Naive B cell (primary cell): ENCODE measurements around the gene ADAM12. TPM values are rescaled to one million over a fixed set of nuclear protein-coding genes. Genes with fewer than 3 reads are reported as not detected.

Experiments used
- ATAC-seq, 2 donors: fragments of 150-1000 bp; cut with Tn5 transposase; 2 replicates each; pipeline ENCODE4 v1.10.0; 2021; ENCODE audit warnings: low read depth in 2 of 2, mild to moderate bottlenecking in 2 of 2, moderate library complexity in 2 of 2
- DNase-seq: peaks from one replicate; pipeline ENCODE4 v3.0.0; 2022
- H3K27ac Mint-ChIP-seq, 6 donors: one replicate each; pipeline ENCODE4 v1.8.0; 2020 to 2022; ENCODE audit warnings: mild to moderate bottlenecking in 6 of 6, mixed read lengths in 6 of 6, moderate library complexity in 5 of 6, inconsistent platforms in 2 of 6
- H3K27me3 Mint-ChIP-seq, 3 donors: one replicate each; pipeline ENCODE4 v1.8.0; 2021 to 2022; ENCODE audit warnings: mixed read lengths in 3 of 3, mild to moderate bottlenecking in 1 of 3
- H3K36me3 Mint-ChIP-seq, 2 donors: one replicate each; pipeline ENCODE4 v1.8.0; 2020 to 2022; ENCODE audit warnings: mixed read lengths in 2 of 2, inconsistent platforms in 1 of 2, mild to moderate bottlenecking in 1 of 2
- H3K4me1 Mint-ChIP-seq, 3 donors: one replicate each; pipeline ENCODE4 v1.8.0; 2020 to 2022; ENCODE audit warnings: mixed read lengths in 3 of 3, inconsistent platforms in 1 of 3, mild to moderate bottlenecking in 1 of 3, moderate library complexity in 1 of 3
- H3K4me3 Mint-ChIP-seq, 8 donors: one replicate each; pipeline ENCODE4 v1.8.0; 2020 to 2022; ENCODE audit warnings: mild to moderate bottlenecking in 8 of 8, mixed read lengths in 8 of 8, moderate library complexity in 8 of 8, inconsistent platforms in 2 of 8
- H3K9me3 Mint-ChIP-seq, 7 donors: one replicate each; pipeline ENCODE4 v1.8.0; 2020 to 2022; ENCODE audit warnings: mixed read lengths in 7 of 7, mild to moderate bottlenecking in 5 of 7, inconsistent platforms in 2 of 7, moderate library complexity in 1 of 7
- polyA plus RNA-seq, 6 donors: library from polyadenylated mRNA; unstranded; fragments of 300-500 nt; fragmentation: Illumina TruSeq; gene quantifications; one replicate each; pipeline ENCODE4 v1.2.3, GENCODE V29; 2021; ENCODE audit warnings: low read depth in 6 of 6

ADAM12 gene
- polyA plus RNA-seq, 6 donors from 2014 or later, result 0.07 to 0.08 TPM; not detected in 4

GRCh38 chr10:126127481-126128029, 260.7 kb downstream of the ADAM12 start:
- H3K9me3 Mint-ChIP-seq, result peaks cover 0 to 10% (median 0%) of the 10 kb centered on the region in 7 donors
- H3K4me1 Mint-ChIP-seq, result peaks cover 0 to 5% (median 2%) of the 10 kb centered on the region in 3 donors
- no peaks in the 10 kb centered on the region for H3K36me3 Mint-ChIP-seq
- no peak overlapping the region for H3K27ac Mint-ChIP-seq
- ATAC-seq (no peak), DNase-seq (no peak)
- no peak overlapping the region for H3K4me3 Mint-ChIP-seq
- no peaks in the 10 kb centered on the region for H3K27me3 Mint-ChIP-seq

GRCh38 chr10:126126866-126127265, 261.4 kb downstream of the ADAM12 start:
- H3K27me3 Mint-ChIP-seq, result no peaks in the 10 kb centered on the region
- no peaks in the 10 kb centered on the region for H3K36me3 Mint-ChIP-seq
- H3K9me3 Mint-ChIP-seq, result peaks cover 0 to 10% (median 0%) of the 10 kb centered on the region in 7 donors
- H3K4me1 Mint-ChIP-seq, result peaks cover 0 to 5% (median 2%) of the 10 kb centered on the region in 3 donors
- no peak overlapping the region for H3K4me3 Mint-ChIP-seq
- H3K27ac Mint-ChIP-seq, result no peak overlapping the region
- ATAC-seq, result no peak
- no peak for DNase-seq

GRCh38 chr10:126126023-126126422, 262.3 kb downstream of the ADAM12 start:
- Mint-ChIP-seq H3K4me1 (peaks cover 0 to 5% (median 2%) of the 10 kb centered on the region in 3 donors), H3K4me3 (no peak overlapping the region), H3K9me3 (peaks cover 0 to 10% (median 0%) of the 10 kb centered on the region in 7 donors), H3K27ac (no peak overlapping the region), H3K27me3 (no peaks in the 10 kb centered on the region), H3K36me3 (no peaks in the 10 kb centered on the region)
- no peak for DNase-seq
- ATAC-seq, result no peak

GRCh38 chr10:126124668-126125349, 263.5 kb downstream of the ADAM12 start:
- H3K9me3 Mint-ChIP-seq, result peaks cover 0 to 10% (median 0%) of the 10 kb centered on the region in 7 donors
- DNase-seq (no peak), ATAC-seq (no peak)
- no peaks in the 10 kb centered on the region for H3K27me3 Mint-ChIP-seq
- no peak overlapping the region for H3K27ac Mint-ChIP-seq
- peaks cover 0 to 5% (median 2%) of the 10 kb centered on the region in 3 donors for H3K4me1 Mint-ChIP-seq
- no peak overlapping the region for H3K4me3 Mint-ChIP-seq
- H3K36me3 Mint-ChIP-seq, result no peaks in the 10 kb centered on the region

GRCh38 chr10:126124046-126124445, 264.2 kb downstream of the ADAM12 start:
- Mint-ChIP-seq H3K4me1 (peaks cover 0 to 5% (median 2%) of the 10 kb centered on the region in 3 donors), H3K9me3 (peaks cover 0 to 10% (median 0%) of the 10 kb centered on the region in 7 donors), H3K4me3 (no peak overlapping the region), H3K27ac (peak overlapping the region in 1 of 6 donors; percentile 6), H3K27me3 (no peaks in the 10 kb centered on the region), H3K36me3 (no peaks in the 10 kb centered on the region)
- ATAC-seq (no peak), DNase-seq (no peak)

GRCh38 chr10:126123466-126123865, 264.8 kb downstream of the ADAM12 start:
- DNase-seq, result no peak
- Mint-ChIP-seq H3K27ac (no peak overlapping the region), H3K36me3 (no peaks in the 10 kb centered on the region), H3K4me3 (no peak overlapping the region), H3K27me3 (peaks cover 0 to 4% (median 2%) of the 10 kb centered on the region in 3 donors), H3K9me3 (peaks cover 0 to 8% (median 0%) of the 10 kb centered on the region in 7 donors), H3K4me1 (peaks cover 0 to 3% (median 1%) of the 10 kb centered on the region in 3 donors)
- ATAC-seq, result no peak

- H3K36me3 Mint-ChIP-seq, result no peaks in the 10 kb centered on the region
- H3K4me1 Mint-ChIP-seq, result no peaks in the 10 kb centered on the region
- peaks cover 0 to 6% (median 4%) of the 10 kb centered on the region in 3 donors for H3K27me3 Mint-ChIP-seq
- H3K9me3 Mint-ChIP-seq, result peaks cover 0 to 5% (median 0%) of the 10 kb centered on the region in 7 donors
- DNase-seq (no peak), ATAC-seq (no peak)
- no peak overlapping the region for H3K4me3 Mint-ChIP-seq
- H3K27ac Mint-ChIP-seq, result no peak overlapping the region
Observed at GRCh38 chr10:126122881-126123280, 265.4 kb downstream of the ADAM12 start.

- Mint-ChIP-seq H3K27ac (no peak overlapping the region), H3K9me3 (peaks cover 0 to 14% (median 0%) of the 10 kb centered on the region in 7 donors), H3K4me3 (no peak overlapping the region), H3K4me1 (no peaks in the 10 kb centered on the region), H3K27me3 (peaks cover 0 to 6% (median 4%) of the 10 kb centered on the region in 3 donors), H3K36me3 (no peaks in the 10 kb centered on the region)
- DNase-seq, result no peak
- no peak for ATAC-seq
Observed at GRCh38 chr10:126119599-126119998, 268.7 kb downstream of the ADAM12 start.

GRCh38 chr10:126118476-126118875, 269.8 kb downstream of the ADAM12 start:
- peaks cover 0 to 14% (median 0%) of the 10 kb centered on the region in 7 donors for H3K9me3 Mint-ChIP-seq
- H3K4me3 Mint-ChIP-seq, result no peak overlapping the region
- no peaks in the 10 kb centered on the region for H3K4me1 Mint-ChIP-seq
- H3K27me3 Mint-ChIP-seq, result peaks cover 4 to 10% (median 5%) of the 10 kb centered on the region in 3 donors
- H3K27ac Mint-ChIP-seq, result no peak overlapping the region
- no peak for ATAC-seq
- H3K36me3 Mint-ChIP-seq, result no peaks in the 10 kb centered on the region
- no peak for DNase-seq

GRCh38 chr10:126117196-126117595, 271.1 kb downstream of the ADAM12 start:
- Mint-ChIP-seq H3K27ac (no peak overlapping the region), H3K9me3 (peaks cover 0 to 14% (median 0%) of the 10 kb centered on the region in 7 donors), H3K36me3 (no peaks in the 10 kb centered on the region), H3K4me3 (no peak overlapping the region), H3K27me3 (peaks cover 9 to 16% (median 16%) of the 10 kb centered on the region in 3 donors), H3K4me1 (peaks cover 0 to 3% (median 0%) of the 10 kb centered on the region in 3 donors)
- ATAC-seq (no peak), DNase-seq (no peak)

GRCh38 chr10:126115886-126116285, 272.4 kb downstream of the ADAM12 start:
- Mint-ChIP-seq H3K27me3 (peaks cover 13 to 25% (median 21%) of the 10 kb centered on the region in 3 donors), H3K4me3 (no peak overlapping the region), H3K27ac (no peak overlapping the region), H3K36me3 (no peaks in the 10 kb centered on the region), H3K9me3 (peaks cover 0 to 20% (median 3%) of the 10 kb centered on the region in 7 donors), H3K4me1 (peaks cover 0 to 3% (median 0%) of the 10 kb centered on the region in 3 donors)
- DNase-seq (no peak), ATAC-seq (no peak)

- DNase-seq (no peak), ATAC-seq (no peak)
- Mint-ChIP-seq H3K27me3 (peaks cover 18 to 32% (median 26%) of the 10 kb centered on the region in 3 donors), H3K27ac (no peak overlapping the region), H3K9me3 (peaks cover 0 to 20% (median 3%) of the 10 kb centered on the region in 7 donors), H3K4me1 (peaks cover 0 to 8% (median 4%) of the 10 kb centered on the region in 3 donors), H3K4me3 (no peak overlapping the region), H3K36me3 (no peaks in the 10 kb centered on the region)
Observed at GRCh38 chr10:126114884-126115555, 273.3 kb downstream of the ADAM12 start.

- no peak for DNase-seq
- no peak for ATAC-seq
- Mint-ChIP-seq H3K27me3 (peaks cover 14 to 46% (median 35%) of the 10 kb centered on the region in 3 donors), H3K36me3 (no peaks in the 10 kb centered on the region), H3K27ac (no peak overlapping the region), H3K4me3 (no peak overlapping the region), H3K9me3 (peaks cover 0 to 11% (median 0%) of the 10 kb centered on the region in 7 donors), H3K4me1 (peaks cover 0 to 8% (median 4%) of the 10 kb centered on the region in 3 donors)
Observed at GRCh38 chr10:126111516-126111915, 276.8 kb downstream of the ADAM12 start.
